ENCODE measurements around the gene MDH1B. TPM values are rescaled to one million over a fixed set of nuclear protein-coding genes. Genes with fewer than 3 reads are reported as not detected.
A peak's percentile ranks its signal among the peaks of the same experiment; 100 is the strongest.

MDH1B gene
- total and polyA plus RNA-seq, 12 donors, result 0.12 to 2.8 (median 1.0) TPM

GRCh38 chr2:206700156-206700555 is 65.0 kb downstream of the MDH1B start:
- WGBS, 2 donors, result 40 to 48% methylated on average over 8 of the region's 8 CpGs
- no peak for DNase-seq
- peaks cover 0 to 6% (median 0%) of the 10 kb centered on the region in 9 donors for H3K4me1 ChIP-seq
- H3K4me3 ChIP-seq, result no peak overlapping the region
- no peaks in the 10 kb centered on the region for H3K36me3 ChIP-seq
- H3K27me3 ChIP-seq, result peaks cover 0 to 42% (median 8%) of the 10 kb centered on the region in 7 donors
- no peak for TF ChIP-seq CTCF (IDR thresholded peaks at IDR 0.05)
- intact Hi-C loops (cut with DNase I), result no loop called here
- no peak overlapping the region for H3K27ac ChIP-seq
- H3K9me3 ChIP-seq, result no peaks in the 10 kb centered on the region
- ATAC-seq, result no peak

GRCh38 chr2:206698811-206699210 is 66.3 kb downstream of the MDH1B start:
- intact Hi-C loops (cut with DNase I), result loop anchor here in 4 of 10 donors (5.0 to 10.0 kb wide), 3 partner anchors 83 to 776 kb away; no protein-coding TSS in a partner anchor
- H3K36me3 ChIP-seq, result no peaks in the 10 kb centered on the region
- DNase-seq (no peak), ATAC-seq (no peak)
- no peak overlapping the region for H3K4me3 ChIP-seq
- no peaks in the 10 kb centered on the region for H3K9me3 ChIP-seq
- TF ChIP-seq CTCF (IDR thresholded peaks at IDR 0.05), result no peak
- peaks cover 0 to 6% (median 0%) of the 10 kb centered on the region in 9 donors for H3K4me1 ChIP-seq
- no peak overlapping the region for H3K27ac ChIP-seq
- 89 to 94% methylated on average over 3 of the region's 3 CpGs for WGBS, 2 donors
- peaks cover 0 to 37% (median 8%) of the 10 kb centered on the region in 7 donors for H3K27me3 ChIP-seq

GRCh38 chr2:206696910-206697309 is 68.2 kb downstream of the MDH1B start:
- intact Hi-C loops (cut with DNase I), result loop anchor here in 4 of 10 donors (5.0 to 10.0 kb wide), 3 partner anchors 85 to 778 kb away; no protein-coding TSS in a partner anchor
- H3K27ac ChIP-seq, result no peak overlapping the region
- ATAC-seq (no peak), DNase-seq (no peak)
- H3K36me3 ChIP-seq, result no peaks in the 10 kb centered on the region
- peaks cover 0 to 26% (median 8%) of the 10 kb centered on the region in 7 donors for H3K27me3 ChIP-seq
- H3K4me3 ChIP-seq, result no peak overlapping the region
- no peak for TF ChIP-seq CTCF (IDR thresholded peaks at IDR 0.05)
- H3K9me3 ChIP-seq, result no peaks in the 10 kb centered on the region
- peaks cover 0 to 6% (median 0%) of the 10 kb centered on the region in 9 donors for H3K4me1 ChIP-seq

- WGBS, 2 donors, result 28 to 31% methylated on average over 5 of the region's 5 CpGs
- H3K9me3 ChIP-seq, result no peaks in the 10 kb centered on the region
- DNase-seq, result peak in 1 of 2 donors; percentile 22
- no peaks in the 10 kb centered on the region for H3K27me3 ChIP-seq
- peak; percentile 42 to 81 (median 67) for TF ChIP-seq CTCF (IDR thresholded peaks at IDR 0.05)
- no peaks in the 10 kb centered on the region for H3K36me3 ChIP-seq
- H3K27ac ChIP-seq, result no peak overlapping the region
- H3K4me3 ChIP-seq, result no peak overlapping the region
- intact Hi-C loops (cut with DNase I), result loop anchor here in 9 of 10 donors (1.0 to 10.0 kb wide), 7 partner anchors 88 to 784 kb away; no protein-coding TSS in a partner anchor
- no peaks in the 10 kb centered on the region for H3K4me1 ChIP-seq
- peak in 4 of 8 donors; percentile 37 to 64 (median 57) for ATAC-seq
Measured at GRCh38 chr2:206693399-206694137, 71.6 kb downstream of the MDH1B start.
